ENCODE measurements around the gene DNAH1. TPM values are rescaled to one million over a fixed set of nuclear protein-coding genes. Genes with fewer than 3 reads are reported as not detected.
A peak's percentile ranks its signal among the peaks of the same experiment; 100 is the strongest.

DNAH1 gene
- total RNA-seq, 1 experiment from 2014 or later: 8.3 TPM

- Histone ChIP-seq H3K4me1 (ENCODE audit: low read length) (peaks cover 33% of the 10 kb centered on the region), H2AFZ (ENCODE audit: low read length) (no peak overlapping the region), H3K4me3 (ENCODE audit: low read length) (no peak overlapping the region), H3K27ac (ENCODE audit: low read length) (no peak overlapping the region), H3K9ac (ENCODE audit: low read length) (no peak overlapping the region), H3K27me3 (ENCODE audit: low read length) (no peaks in the 10 kb centered on the region), H3K79me2 (ENCODE audit: low read length) (no peaks in the 10 kb centered on the region), H4K20me1 (ENCODE audit: insufficient read depth, low read depth, low read length) (peaks cover 7% of the 10 kb centered on the region; the same call in 1 of the 2 replicates), H3K4me2 (ENCODE audit: low read depth, low read length, poor library complexity, severe bottlenecking) (no peak overlapping the region), H3K36me3 (ENCODE audit: insufficient read depth, low read length) (no peaks in the 10 kb centered on the region), H3K9me3 (ENCODE audit: low read length) (no peaks in the 10 kb centered on the region), H3K9me2 (replicated peaks; ENCODE audit: insufficient read depth, low read length) (no peaks in the 10 kb centered on the region)
- no peak for DNase-seq
Observed at GRCh38 chr3:52346623-52347530, 30.8 kb downstream of the DNAH1 start.

DNA sequence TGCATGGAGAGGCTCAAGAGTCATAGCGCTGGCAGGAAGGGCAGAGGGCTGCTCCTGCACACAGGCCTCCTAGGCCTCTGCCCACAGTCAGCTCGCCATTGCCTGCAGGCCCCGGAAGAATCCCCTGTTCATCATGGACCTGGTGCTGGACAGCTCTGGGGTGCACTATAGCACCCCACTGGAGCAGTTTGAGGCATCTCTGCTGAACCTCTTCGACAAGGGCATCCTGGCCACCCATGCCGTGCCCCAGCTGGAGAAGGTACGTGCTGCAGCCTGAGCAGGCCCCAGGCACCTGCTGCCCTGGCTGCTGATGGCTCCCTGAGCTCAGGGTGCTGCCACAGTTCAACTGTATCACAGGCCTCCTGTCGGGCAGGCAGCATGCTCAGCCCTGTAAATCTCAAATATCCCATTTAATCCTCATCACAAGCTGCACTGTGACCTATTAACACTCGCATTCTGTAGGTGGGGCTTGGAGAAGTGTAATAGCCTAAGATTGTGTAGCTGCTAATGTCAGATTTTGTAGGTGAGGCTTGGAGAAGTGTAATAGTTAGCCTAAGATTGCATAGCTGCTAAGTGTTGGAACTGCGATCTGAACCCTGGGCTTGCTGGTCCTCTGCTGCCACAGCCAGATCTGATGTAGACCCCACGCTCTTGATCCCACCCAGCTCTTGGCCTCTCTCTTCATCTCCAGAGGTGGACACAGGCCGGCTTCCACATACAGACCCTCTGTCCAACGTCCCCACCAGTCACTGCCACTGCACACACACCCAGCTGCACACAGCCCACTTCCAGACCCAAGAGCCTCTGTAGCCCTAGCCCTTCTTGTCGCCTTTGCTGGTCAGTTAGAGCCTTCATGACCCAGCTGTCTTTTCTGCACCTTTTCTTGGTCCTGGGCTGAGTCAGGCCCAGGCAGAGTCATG lies 31.9 kb downstream of the DNAH1 start:
- Histone ChIP-seq H3K4me2 (ENCODE audit: low read depth, low read length, poor library complexity, severe bottlenecking) (no peak overlapping the region), H3K9ac (ENCODE audit: low read length) (no peak overlapping the region), H3K4me1 (ENCODE audit: low read length) (peaks cover 40% of the 10 kb centered on the region), H3K4me3 (ENCODE audit: low read length) (no peak overlapping the region), H3K36me3 (ENCODE audit: insufficient read depth, low read length) (no peaks in the 10 kb centered on the region), H3K9me3 (ENCODE audit: low read length) (no peaks in the 10 kb centered on the region), H2AFZ (ENCODE audit: low read length) (no peak overlapping the region), H3K27ac (ENCODE audit: low read length) (no peak overlapping the region), H3K27me3 (ENCODE audit: low read length) (no peaks in the 10 kb centered on the region), H3K9me2 (replicated peaks; ENCODE audit: insufficient read depth, low read length) (no peaks in the 10 kb centered on the region), H3K79me2 (ENCODE audit: low read length) (no peaks in the 10 kb centered on the region), H4K20me1 (ENCODE audit: insufficient read depth, low read depth, low read length) (peaks cover 10% of the 10 kb centered on the region; the same call in 1 of the 2 replicates)
- no peak for DNase-seq

DNA sequence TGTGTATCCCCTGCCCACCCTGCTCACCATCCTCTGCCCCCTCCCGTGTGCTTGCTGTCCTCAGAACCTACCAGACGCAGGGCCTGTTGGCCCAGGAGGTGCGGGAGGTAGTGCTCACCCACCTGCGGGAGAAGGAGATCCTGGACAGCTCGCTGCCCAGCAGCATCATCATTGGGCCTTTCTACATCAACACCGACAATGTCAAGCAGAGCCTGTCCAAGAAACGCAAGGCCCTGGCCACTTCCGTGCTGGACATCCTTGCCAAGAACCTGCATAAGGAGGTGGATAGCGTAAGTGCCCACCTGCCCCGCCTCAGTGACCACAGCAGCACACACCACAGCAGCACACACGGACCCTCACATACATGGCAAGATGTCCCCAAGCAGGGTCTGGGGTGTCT lies 33.0 kb downstream of the DNAH1 start:
- Histone ChIP-seq H3K4me2 (ENCODE audit: low read depth, low read length, poor library complexity, severe bottlenecking) (no peak overlapping the region), H3K4me1 (ENCODE audit: low read length) (peaks cover 40% of the 10 kb centered on the region), H3K27ac (ENCODE audit: low read length) (no peak overlapping the region), H3K9ac (ENCODE audit: low read length) (no peak overlapping the region), H2AFZ (ENCODE audit: low read length) (no peak overlapping the region), H4K20me1 (ENCODE audit: insufficient read depth, low read depth, low read length) (peaks cover 10% of the 10 kb centered on the region; the same call in 1 of the 2 replicates), H3K27me3 (ENCODE audit: low read length) (no peaks in the 10 kb centered on the region), H3K9me3 (ENCODE audit: low read length) (no peaks in the 10 kb centered on the region), H3K4me3 (ENCODE audit: low read length) (no peak overlapping the region), H3K79me2 (ENCODE audit: low read length) (no peaks in the 10 kb centered on the region), H3K9me2 (replicated peaks; ENCODE audit: insufficient read depth, low read length) (no peaks in the 10 kb centered on the region), H3K36me3 (ENCODE audit: insufficient read depth, low read length) (no peaks in the 10 kb centered on the region)
- DNase-seq: no peak

GRCh38 chr3:52349611-52350395 lies 33.7 kb downstream of the DNAH1 start:
- H3K9me2 ChIP-seq (replicated peaks; ENCODE audit: insufficient read depth, low read length): no peaks in the 10 kb centered on the region
- peaks cover 10% of the 10 kb centered on the region; the same call in 1 of the 2 replicates for H4K20me1 ChIP-seq (ENCODE audit: insufficient read depth, low read depth, low read length)
- no peaks in the 10 kb centered on the region for H3K79me2 ChIP-seq (ENCODE audit: low read length)
- peaks cover 40% of the 10 kb centered on the region for H3K4me1 ChIP-seq (ENCODE audit: low read length)
- no peaks in the 10 kb centered on the region for H3K36me3 ChIP-seq (ENCODE audit: insufficient read depth, low read length)
- H3K27me3 ChIP-seq (ENCODE audit: low read length): no peaks in the 10 kb centered on the region
- no peak for DNase-seq
- H3K9me3 ChIP-seq (ENCODE audit: low read length): no peaks in the 10 kb centered on the region
- no peak overlapping the region for H3K4me3 ChIP-seq (ENCODE audit: low read length)
- H3K9ac ChIP-seq (ENCODE audit: low read length): no peak overlapping the region
- H3K4me2 ChIP-seq (ENCODE audit: low read depth, low read length, poor library complexity, severe bottlenecking): peak overlapping the region; percentile 3
- no peak overlapping the region for H2AFZ ChIP-seq (ENCODE audit: low read length)
- no peak overlapping the region for H3K27ac ChIP-seq (ENCODE audit: low read length)

- Histone ChIP-seq H3K4me1 (ENCODE audit: low read length) (peaks cover 40% of the 10 kb centered on the region), H3K9me2 (replicated peaks; ENCODE audit: insufficient read depth, low read length) (no peaks in the 10 kb centered on the region), H3K9ac (ENCODE audit: low read length) (no peak overlapping the region), H3K27ac (ENCODE audit: low read length) (peak overlapping the region; percentile 59; the same call in 1 of the 2 replicates), H3K36me3 (ENCODE audit: insufficient read depth, low read length) (no peaks in the 10 kb centered on the region), H3K4me2 (ENCODE audit: low read depth, low read length, poor library complexity, severe bottlenecking) (peak overlapping the region; percentile 3), H2AFZ (ENCODE audit: low read length) (no peak overlapping the region), H3K79me2 (ENCODE audit: low read length) (no peaks in the 10 kb centered on the region), H3K9me3 (ENCODE audit: low read length) (no peaks in the 10 kb centered on the region), H4K20me1 (ENCODE audit: insufficient read depth, low read depth, low read length) (peaks cover 8% of the 10 kb centered on the region; the same call in 1 of the 2 replicates), H3K4me3 (ENCODE audit: low read length) (peak overlapping the region; percentile 14; the same call in 1 of the 2 replicates), H3K27me3 (ENCODE audit: low read length) (no peaks in the 10 kb centered on the region)
- DNase-seq: peak; percentile 75
Observed at GRCh38 chr3:52350416-52350815, 34.3 kb downstream of the DNAH1 start.

- peak; percentile 77 for DNase-seq
Observed at GRCh38 chr3:52350981-52351761, 35.1 kb downstream of the DNAH1 start.

DNA sequence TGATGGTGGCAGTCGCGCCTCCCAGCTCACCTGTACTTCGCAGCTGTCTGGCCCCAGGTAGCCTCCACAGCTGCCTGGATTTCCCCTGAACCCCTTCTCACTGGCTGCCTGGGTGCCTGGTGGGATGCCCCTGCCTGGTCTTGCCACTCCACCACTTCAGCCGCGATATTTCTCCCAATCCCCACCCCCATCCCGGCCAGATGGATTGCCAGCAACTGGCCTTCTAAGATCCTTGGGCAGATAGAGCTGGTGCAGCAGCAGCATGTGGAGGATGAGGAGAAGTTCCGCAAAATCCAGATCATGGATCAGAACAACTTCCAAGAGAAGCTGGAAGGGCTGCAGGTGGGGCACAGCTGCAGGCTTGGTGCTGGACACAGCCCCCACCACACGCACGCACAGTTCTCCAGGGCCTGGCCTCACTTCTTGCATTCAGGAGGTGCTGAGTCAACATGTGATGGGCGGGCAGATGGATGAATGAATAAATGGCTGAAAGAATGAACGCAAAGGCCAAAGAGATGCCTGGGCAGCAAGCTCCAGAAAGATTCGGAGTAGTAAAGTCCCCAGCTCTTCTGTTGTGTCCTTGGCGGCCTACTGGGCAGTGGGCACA lies 35.7 kb downstream of the DNAH1 start:
- no peak overlapping the region for H2AFZ ChIP-seq (ENCODE audit: low read length)
- H3K9ac ChIP-seq (ENCODE audit: low read length): no peak overlapping the region
- no peaks in the 10 kb centered on the region for H3K79me2 ChIP-seq (ENCODE audit: low read length)
- H3K4me1 ChIP-seq (ENCODE audit: low read length): peaks cover 40% of the 10 kb centered on the region
- no peaks in the 10 kb centered on the region for H3K9me2 ChIP-seq (replicated peaks; ENCODE audit: insufficient read depth, low read length)
- no peaks in the 10 kb centered on the region for H3K9me3 ChIP-seq (ENCODE audit: low read length)
- no peaks in the 10 kb centered on the region for H3K36me3 ChIP-seq (ENCODE audit: insufficient read depth, low read length)
- no peak overlapping the region for H3K4me3 ChIP-seq (ENCODE audit: low read length)
- no peaks in the 10 kb centered on the region for H3K27me3 ChIP-seq (ENCODE audit: low read length)
- H3K27ac ChIP-seq (ENCODE audit: low read length): no peak overlapping the region; the same call in 1 of the 2 replicates
- H4K20me1 ChIP-seq (ENCODE audit: insufficient read depth, low read depth, low read length): peaks cover 6% of the 10 kb centered on the region; the same call in 1 of the 2 replicates
- DNase-seq: no peak
- no peak overlapping the region for H3K4me2 ChIP-seq (ENCODE audit: low read depth, low read length, poor library complexity, severe bottlenecking)

More at GRCh38 chr3:52350981-52351761, 35.1 kb downstream of the DNAH1 start:
- Histone ChIP-seq H3K4me1 (ENCODE audit: low read length) (peaks cover 40% of the 10 kb centered on the region), H3K4me2 (ENCODE audit: low read depth, low read length, poor library complexity, severe bottlenecking) (peak overlapping the region; percentile 3), H2AFZ (ENCODE audit: low read length) (no peak overlapping the region), H3K9me3 (ENCODE audit: low read length) (no peaks in the 10 kb centered on the region), H3K9me2 (replicated peaks; ENCODE audit: insufficient read depth, low read length) (no peaks in the 10 kb centered on the region), H3K36me3 (ENCODE audit: insufficient read depth, low read length) (no peaks in the 10 kb centered on the region), H4K20me1 (ENCODE audit: insufficient read depth, low read depth, low read length) (peaks cover 6% of the 10 kb centered on the region; the same call in 1 of the 2 replicates), H3K27me3 (ENCODE audit: low read length) (no peaks in the 10 kb centered on the region), H3K27ac (ENCODE audit: low read length) (peak overlapping the region; percentile 59), H3K4me3 (ENCODE audit: low read length) (no peak overlapping the region), H3K9ac (ENCODE audit: low read length) (peak overlapping the region; percentile 22; the same call in 1 of the 2 replicates), H3K79me2 (ENCODE audit: low read length) (no peaks in the 10 kb centered on the region)

Measured in Karpas-422 (cell line).